ENCODE measurements around the gene C11orf91.

DNA sequence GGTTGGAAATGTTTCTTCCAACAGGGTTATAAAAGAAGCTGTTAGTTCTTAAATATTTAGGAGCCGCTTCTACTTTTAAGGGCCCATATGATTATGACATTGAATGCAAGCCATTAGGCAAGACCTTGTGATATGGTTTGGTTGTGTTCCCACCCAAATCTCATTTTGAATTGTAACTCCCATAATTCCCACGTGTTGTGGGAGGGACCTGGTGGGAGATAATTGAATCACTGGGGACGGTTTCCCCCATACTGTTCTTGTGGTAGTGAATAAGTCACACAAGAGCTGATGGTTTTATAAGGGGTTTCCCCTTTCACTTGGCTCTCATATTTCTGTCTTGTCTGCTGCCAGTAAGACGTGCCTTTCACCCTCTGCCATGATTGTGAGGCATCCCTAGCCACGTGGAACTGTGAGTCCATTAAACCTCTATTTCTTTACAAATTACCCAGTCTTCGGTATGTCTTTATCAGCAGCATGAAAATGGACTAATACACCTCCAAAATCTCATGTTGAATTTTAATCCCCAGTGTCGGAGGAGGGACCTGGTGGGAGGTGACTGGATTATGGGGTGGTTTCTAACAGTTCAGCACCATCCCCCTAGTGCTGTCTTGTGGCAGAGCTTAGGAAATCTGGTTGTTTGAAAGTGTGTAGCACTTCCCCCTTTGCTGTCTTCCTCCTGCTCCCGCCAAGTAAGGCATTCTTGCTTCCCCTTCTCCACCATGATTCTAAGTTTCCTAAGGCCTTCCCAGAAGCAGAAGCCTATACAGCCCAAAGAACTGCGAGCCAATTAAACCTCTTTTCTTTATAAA is 31.3 kb upstream of the C11orf91 start:
- no peak for TF ChIP-seq YY1 (IDR thresholded peaks at IDR 0.05; ENCODE audit: low read depth)
- no peak for TF ChIP-seq EP300 (IDR thresholded peaks at IDR 0.05; ENCODE audit: borderline replicate concordance)
- no peak for TF ChIP-seq EGR1 (IDR thresholded peaks at IDR 0.05)
- no peak for TF ChIP-seq REST (IDR thresholded peaks at IDR 0.05; ENCODE audit: low read depth)

Measured in Ishikawa (cell line).